Activated naive CD8-positive, alpha-beta T cell treated with anti-CD3 and anti-CD28 coated beads for 36 hours (primary cell): ENCODE measurements around the gene PTPRR. TPM values are rescaled to one million over a fixed set of nuclear protein-coding genes. Genes with fewer than 3 reads are reported as not detected.
"Not testable (repeated sequence)": the region's sequence is repeated elsewhere in the genome, so short reads cannot be mapped to it uniquely, and the experiment has no call there.

Source experiments
- DNase-seq: peaks from one replicate; pipeline ENCODE4 v3.0.0; 2021
- H3K27ac Mint-ChIP-seq: one replicate; pipeline ENCODE4 v1.8.0; 2022; ENCODE audit warnings: mild to moderate bottlenecking, moderate library complexity, mixed read lengths
- H3K27me3 Mint-ChIP-seq: one replicate; pipeline ENCODE4 v1.8.0; 2022; ENCODE audit warnings: mild to moderate bottlenecking, mixed read lengths
- H3K36me3 Mint-ChIP-seq: one replicate; pipeline ENCODE4 v1.8.0; 2021; ENCODE audit warnings: mild to moderate bottlenecking, mixed read lengths
- H3K4me1 Mint-ChIP-seq: one replicate; pipeline ENCODE4 v1.8.0; 2021; ENCODE audit warnings: mixed read lengths
- H3K4me3 Mint-ChIP-seq: one replicate; pipeline ENCODE4 v1.8.0; 2022; ENCODE audit warnings: mild to moderate bottlenecking, moderate library complexity, mixed read lengths
- H3K9me3 Mint-ChIP-seq: one replicate; pipeline ENCODE4 v1.8.0; 2022; ENCODE audit warnings: mixed read lengths
- total RNA-seq, 2 experiments: library from RNA; stranded (reverse); gene quantifications; one replicate each; pipeline ENCODE4 v1.2.3, GENCODE V29; 2021

PTPRR gene
- total RNA-seq, 2 experiments from 2014 or later = not detected

GRCh38 chr12:70807993-70808392 lies 112.5 kb downstream of the PTPRR start:
- not testable (repeated sequence) for H3K4me1 Mint-ChIP-seq, DNase-seq, H3K36me3 Mint-ChIP-seq, H3K9me3 Mint-ChIP-seq, H3K4me3 Mint-ChIP-seq, H3K27ac Mint-ChIP-seq, H3K27me3 Mint-ChIP-seq

- no peak overlapping the region for H3K27ac Mint-ChIP-seq
- H3K4me1 Mint-ChIP-seq = no peaks in the 10 kb centered on the region
- no peak for DNase-seq
- H3K9me3 Mint-ChIP-seq = peaks cover 4% of the 10 kb centered on the region
- no peaks in the 10 kb centered on the region for H3K27me3 Mint-ChIP-seq
- H3K4me3 Mint-ChIP-seq = no peak overlapping the region
- no peaks in the 10 kb centered on the region for H3K36me3 Mint-ChIP-seq
Observed at GRCh38 chr12:70806827-70807226, 113.7 kb downstream of the PTPRR start.

DNA sequence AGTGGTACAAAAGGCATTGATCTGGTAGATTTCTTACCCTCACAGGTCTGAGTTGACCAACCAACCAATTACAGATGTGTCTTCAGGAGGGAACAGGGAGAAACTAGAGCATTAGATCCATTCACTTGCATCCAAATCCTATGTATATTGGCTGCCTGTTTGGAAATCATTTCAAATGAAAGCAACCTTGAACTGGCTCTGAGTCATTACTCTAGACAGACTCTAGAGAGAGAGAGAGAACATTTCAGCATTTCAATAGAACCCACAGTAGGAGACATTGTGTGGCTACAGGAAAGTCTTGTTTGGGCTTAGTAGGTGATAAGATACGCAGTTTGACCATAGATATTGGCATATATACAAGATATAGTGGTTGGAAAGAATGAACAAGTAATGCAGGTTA lies 114.5 kb downstream of the PTPRR start:
- no peak for DNase-seq
- Mint-ChIP-seq H3K27me3 (no peaks in the 10 kb centered on the region), H3K9me3 (peaks cover 4% of the 10 kb centered on the region), H3K4me3 (no peak overlapping the region), H3K4me1 (no peaks in the 10 kb centered on the region), H3K36me3 (no peaks in the 10 kb centered on the region), H3K27ac (no peak overlapping the region)

- Mint-ChIP-seq H3K9me3 (no peaks in the 10 kb centered on the region), H3K27me3 (no peaks in the 10 kb centered on the region), H3K36me3 (no peaks in the 10 kb centered on the region), H3K4me1 (no peaks in the 10 kb centered on the region), H3K27ac (no peak overlapping the region), H3K4me3 (no peak overlapping the region)
- DNase-seq = no peak
Observed at GRCh38 chr12:70798016-70798783, 122.3 kb downstream of the PTPRR start.

DNA sequence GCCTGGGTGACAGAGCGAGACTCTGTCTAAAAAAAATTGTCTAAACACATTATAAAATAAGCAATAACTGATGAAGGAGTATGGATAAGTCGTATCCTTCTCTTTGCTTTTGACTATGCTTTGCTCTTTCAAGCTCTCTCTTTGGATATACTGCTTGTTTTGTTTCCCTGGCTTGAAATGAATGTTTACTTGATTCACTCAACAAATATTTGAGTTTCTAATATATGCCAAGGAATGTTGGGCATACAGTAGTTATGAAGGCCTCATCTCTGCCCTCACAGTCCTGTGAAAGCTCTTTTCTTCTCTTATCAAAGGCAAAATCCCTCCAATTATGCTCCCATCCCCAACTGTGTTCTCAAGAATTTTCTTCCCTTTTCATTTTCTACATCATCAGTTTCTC lies 123.5 kb downstream of the PTPRR start:
- H3K4me3 Mint-ChIP-seq = no peak overlapping the region

GRCh38 chr12:70795608-70796007 lies 124.9 kb downstream of the PTPRR start:
- Mint-ChIP-seq H3K4me3 (no peak overlapping the region), H3K36me3 (no peaks in the 10 kb centered on the region), H3K9me3 (no peaks in the 10 kb centered on the region), H3K4me1 (no peaks in the 10 kb centered on the region), H3K27ac (no peak overlapping the region), H3K27me3 (no peaks in the 10 kb centered on the region)
- DNase-seq = no peak

More for the DNA sequence above, 123.5 kb downstream of the PTPRR start:
- Mint-ChIP-seq H3K27ac (no peak overlapping the region), H3K9me3 (no peaks in the 10 kb centered on the region), H3K4me1 (no peaks in the 10 kb centered on the region), H3K27me3 (no peaks in the 10 kb centered on the region), H3K36me3 (no peaks in the 10 kb centered on the region)
- DNase-seq = no peak

DNA sequence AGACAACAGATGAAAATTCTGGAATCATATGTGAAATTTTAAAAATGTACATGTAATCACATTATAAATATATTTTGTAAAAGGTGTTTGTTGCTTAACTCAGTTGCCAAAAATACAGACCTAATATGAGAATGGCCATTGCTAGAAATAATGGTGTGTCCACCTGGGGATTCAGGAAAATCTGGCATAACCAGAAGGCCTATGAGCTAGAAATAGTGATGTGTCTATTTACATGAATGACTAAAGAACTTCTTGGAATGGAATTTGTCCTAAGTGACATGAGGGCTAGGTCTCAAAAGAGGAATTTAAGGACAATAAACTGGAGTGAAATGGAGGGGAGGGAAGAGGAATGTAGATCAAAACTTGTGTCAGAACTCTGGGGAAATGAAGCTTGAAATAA lies 126.4 kb downstream of the PTPRR start:
- Mint-ChIP-seq H3K27me3 (no peaks in the 10 kb centered on the region), H3K27ac (no peak overlapping the region), H3K9me3 (no peaks in the 10 kb centered on the region), H3K36me3 (no peaks in the 10 kb centered on the region), H3K4me1 (no peaks in the 10 kb centered on the region), H3K4me3 (no peak overlapping the region)
- DNase-seq = no peak

DNA sequence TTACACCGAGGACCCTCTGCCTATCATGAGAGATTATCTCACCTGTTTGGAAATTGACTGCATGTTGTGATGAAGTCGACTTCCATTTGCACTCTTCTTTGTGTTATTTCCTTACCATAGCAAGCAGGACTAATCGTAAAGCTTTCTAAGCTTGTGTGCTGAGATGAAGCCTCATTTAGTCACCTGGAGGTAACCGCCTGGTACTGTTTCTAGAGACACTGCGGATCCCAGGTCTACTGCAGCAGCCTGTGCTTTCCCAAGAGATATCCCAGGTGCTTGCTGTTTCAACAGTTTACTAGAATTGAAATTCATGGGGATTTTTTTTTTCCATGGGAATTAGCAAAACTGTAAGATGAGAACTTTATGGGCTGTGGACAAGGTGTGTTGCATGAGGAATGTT lies 131.8 kb downstream of the PTPRR start:
- H3K36me3 Mint-ChIP-seq = no peaks in the 10 kb centered on the region
- no peak overlapping the region for H3K27ac Mint-ChIP-seq
- H3K9me3 Mint-ChIP-seq = no peaks in the 10 kb centered on the region
- peaks cover 3% of the 10 kb centered on the region for H3K27me3 Mint-ChIP-seq
- no peak overlapping the region for H3K4me3 Mint-ChIP-seq
- no peaks in the 10 kb centered on the region for H3K4me1 Mint-ChIP-seq
- DNase-seq = no peak

GRCh38 chr12:70787612-70788011 lies 132.9 kb downstream of the PTPRR start:
- no peaks in the 10 kb centered on the region for H3K4me1 Mint-ChIP-seq
- H3K27ac Mint-ChIP-seq = no peak overlapping the region
- DNase-seq = no peak
- H3K27me3 Mint-ChIP-seq = peaks cover 3% of the 10 kb centered on the region
- H3K4me3 Mint-ChIP-seq = no peak overlapping the region
- no peaks in the 10 kb centered on the region for H3K36me3 Mint-ChIP-seq
- H3K9me3 Mint-ChIP-seq = no peaks in the 10 kb centered on the region

DNA sequence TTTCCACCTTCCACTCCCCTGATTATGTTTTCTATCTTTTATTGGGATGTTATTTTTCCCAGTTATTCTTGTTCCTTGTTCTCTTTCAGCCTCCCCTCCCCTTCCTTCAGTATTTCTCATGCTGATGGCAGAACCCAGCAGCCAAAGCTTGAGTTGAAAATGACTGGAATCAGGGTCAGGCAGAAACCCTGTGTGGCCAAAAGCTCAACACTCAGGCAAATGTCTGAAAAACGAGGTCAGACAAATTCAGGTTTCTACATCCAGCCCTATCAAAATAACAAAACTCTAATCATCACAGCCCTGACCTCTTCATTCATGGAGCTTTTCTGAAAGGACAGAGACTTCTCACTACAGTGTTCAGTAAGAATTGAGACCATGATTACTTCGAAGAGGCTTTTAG lies 134.6 kb downstream of the PTPRR start:
- Mint-ChIP-seq H3K4me1 (no peaks in the 10 kb centered on the region), H3K9me3 (no peaks in the 10 kb centered on the region), H3K27me3 (peaks cover 5% of the 10 kb centered on the region), H3K36me3 (no peaks in the 10 kb centered on the region), H3K4me3 (no peak overlapping the region), H3K27ac (no peak overlapping the region)
- DNase-seq = no peak

DNA sequence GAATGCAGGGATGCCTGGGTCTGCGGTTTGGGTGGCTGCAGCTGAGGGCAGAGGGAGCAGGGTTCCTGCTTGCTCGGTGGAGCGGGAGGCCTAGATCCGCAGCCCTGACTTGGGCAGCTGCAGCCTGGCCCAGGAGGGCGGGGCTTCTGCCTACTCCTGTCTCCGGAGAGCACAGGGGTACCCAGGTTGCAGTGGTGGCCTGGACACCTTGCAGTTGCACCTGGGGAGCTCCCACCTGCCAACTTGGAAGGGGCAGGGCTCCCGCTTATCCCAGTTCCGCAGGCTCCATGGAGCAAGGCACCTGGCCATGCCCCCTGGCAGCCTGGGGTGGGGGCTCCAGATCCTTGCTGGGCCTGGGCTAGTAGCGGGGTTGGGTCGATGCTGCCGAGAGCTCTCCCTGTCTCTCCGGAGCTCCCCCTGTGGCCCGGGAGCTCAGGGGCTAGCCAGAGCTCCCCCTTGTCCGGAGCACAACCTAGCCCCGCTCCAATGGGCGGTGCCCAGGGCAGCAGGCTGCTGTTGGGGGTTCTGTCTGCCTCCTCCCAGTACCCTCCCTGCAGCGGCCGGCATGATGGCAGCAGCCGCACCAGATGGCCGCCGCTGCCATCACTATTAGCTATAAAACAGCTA lies 136.4 kb downstream of the PTPRR start:
- Mint-ChIP-seq H3K27me3 (peaks cover 9% of the 10 kb centered on the region), H3K4me1 (no peaks in the 10 kb centered on the region), H3K4me3 (no peak overlapping the region), H3K9me3 (no peaks in the 10 kb centered on the region), H3K36me3 (no peaks in the 10 kb centered on the region), H3K27ac (no peak overlapping the region)
- DNase-seq = no peak

GRCh38 chr12:70783455-70783854 lies 137.1 kb downstream of the PTPRR start:
- Mint-ChIP-seq H3K27ac (no peak overlapping the region), H3K4me3 (no peak overlapping the region), H3K27me3 (peaks cover 16% of the 10 kb centered on the region), H3K4me1 (no peaks in the 10 kb centered on the region), H3K9me3 (no peaks in the 10 kb centered on the region), H3K36me3 (no peaks in the 10 kb centered on the region)
- DNase-seq = no peak

GRCh38 chr12:70779250-70779649 lies 141.3 kb downstream of the PTPRR start:
- Mint-ChIP-seq H3K4me3 (no peak overlapping the region), H3K9me3 (no peaks in the 10 kb centered on the region), H3K27ac (no peak overlapping the region), H3K27me3 (peaks cover 14% of the 10 kb centered on the region), H3K36me3 (no peaks in the 10 kb centered on the region), H3K4me1 (no peaks in the 10 kb centered on the region)
- DNase-seq = no peak

DNA sequence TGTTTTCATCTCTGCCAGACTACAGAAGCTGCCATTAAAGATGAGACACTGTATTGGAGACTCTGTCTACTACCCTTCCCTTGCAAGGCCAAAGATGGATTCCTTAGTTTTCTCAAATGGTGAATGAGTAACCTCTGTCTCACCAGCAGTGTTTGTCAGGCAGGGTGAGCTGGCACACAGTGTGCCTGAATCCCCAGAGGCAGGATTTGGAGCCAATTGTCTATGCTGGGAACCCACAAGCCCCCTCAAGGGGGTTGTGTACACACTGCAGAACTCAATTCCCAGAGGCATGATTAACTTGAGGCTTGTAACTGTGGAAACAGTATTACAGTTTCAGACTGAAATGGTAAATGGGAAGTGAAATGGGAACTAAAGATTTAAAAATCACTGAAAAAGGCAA lies 146.5 kb downstream of the PTPRR start:
- Mint-ChIP-seq H3K4me3 (no peak overlapping the region), H3K27ac (no peak overlapping the region), H3K36me3 (no peaks in the 10 kb centered on the region), H3K27me3 (peaks cover 6% of the 10 kb centered on the region), H3K4me1 (no peaks in the 10 kb centered on the region), H3K9me3 (no peaks in the 10 kb centered on the region)
- no peak for DNase-seq

GRCh38 chr12:70772836-70773235 lies 147.7 kb downstream of the PTPRR start:
- no peaks in the 10 kb centered on the region for H3K27me3 Mint-ChIP-seq
- no peaks in the 10 kb centered on the region for H3K4me1 Mint-ChIP-seq
- H3K9me3 Mint-ChIP-seq = no peaks in the 10 kb centered on the region
- H3K27ac Mint-ChIP-seq = no peak overlapping the region
- DNase-seq = no peak
- no peak overlapping the region for H3K4me3 Mint-ChIP-seq
- H3K36me3 Mint-ChIP-seq = no peaks in the 10 kb centered on the region

- H3K36me3 Mint-ChIP-seq = no peaks in the 10 kb centered on the region
- H3K9me3 Mint-ChIP-seq = peaks cover 2% of the 10 kb centered on the region
- no peaks in the 10 kb centered on the region for H3K4me1 Mint-ChIP-seq
- no peaks in the 10 kb centered on the region for H3K27me3 Mint-ChIP-seq
- H3K4me3 Mint-ChIP-seq = no peak overlapping the region
- no peak for DNase-seq
- no peak overlapping the region for H3K27ac Mint-ChIP-seq
Observed at GRCh38 chr12:70771581-70771980, 149.0 kb downstream of the PTPRR start.
